NCI-H2081 (cell line): ENCODE measurements around the gene RS1.

Source experiments
- DNase-seq, 2 experiments: peaks; one replicate each; lab custom pipeline; 2025; lab: John Stamatoyannopoulos, UW

RS1 gene

DNA sequence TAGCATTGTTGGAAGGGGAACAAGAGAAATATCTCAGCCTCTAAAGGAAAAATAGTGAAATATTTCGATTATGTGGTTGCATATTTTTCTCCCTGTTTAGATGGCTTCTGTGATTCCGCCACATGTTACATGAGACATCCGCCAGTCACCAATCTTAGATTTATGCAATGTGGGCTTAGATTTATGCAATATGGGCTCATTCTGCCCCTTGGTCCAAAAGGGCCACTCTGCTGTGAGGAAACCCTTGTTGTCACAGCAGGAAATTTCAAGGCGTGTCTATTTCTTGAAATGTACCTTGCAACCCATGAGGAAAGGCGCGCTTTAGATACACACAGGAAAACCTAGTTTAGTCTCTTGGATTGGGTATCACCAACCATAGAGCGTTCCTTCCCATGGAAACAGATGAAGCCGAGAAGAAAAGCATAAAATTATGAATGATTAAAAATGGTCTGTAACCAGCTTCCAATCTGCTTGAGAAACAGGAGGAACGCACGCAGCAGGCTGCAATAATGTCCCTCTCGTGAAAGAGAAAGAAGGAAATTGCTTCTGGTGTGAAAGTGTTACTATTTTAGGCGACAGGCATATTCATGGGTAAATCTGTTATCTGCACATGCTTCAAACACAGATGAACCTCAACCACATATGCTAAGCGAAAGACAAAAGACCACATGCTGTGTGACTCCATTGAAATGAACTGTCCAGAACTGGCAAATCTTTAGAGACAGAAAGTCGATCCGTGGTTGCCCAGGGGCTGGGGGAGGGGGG lies 3.7 kb downstream of the RS1 start:
- DNase-seq = no peak

DNA sequence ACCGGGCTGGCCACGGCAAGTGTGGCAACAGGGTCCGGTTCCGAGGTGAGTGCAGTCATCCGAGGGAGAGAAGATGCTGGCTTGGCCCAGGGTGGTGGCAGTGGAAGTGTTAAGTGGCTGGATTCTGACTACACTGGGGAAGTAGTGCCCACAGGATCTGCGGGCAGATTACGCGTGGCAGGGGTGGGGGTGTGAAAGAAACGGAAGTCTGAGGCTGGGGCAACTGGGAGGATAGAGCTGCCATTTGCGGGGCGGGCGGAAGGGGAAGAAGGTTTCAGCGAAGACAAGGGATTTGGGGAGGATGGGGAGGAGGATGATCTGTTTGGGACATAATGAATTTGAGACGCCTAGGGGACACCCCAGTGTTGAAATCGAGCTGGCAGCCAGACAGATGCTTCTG lies 5.3 kb downstream of the RS1 start:
- DNase-seq = no peak

DNA sequence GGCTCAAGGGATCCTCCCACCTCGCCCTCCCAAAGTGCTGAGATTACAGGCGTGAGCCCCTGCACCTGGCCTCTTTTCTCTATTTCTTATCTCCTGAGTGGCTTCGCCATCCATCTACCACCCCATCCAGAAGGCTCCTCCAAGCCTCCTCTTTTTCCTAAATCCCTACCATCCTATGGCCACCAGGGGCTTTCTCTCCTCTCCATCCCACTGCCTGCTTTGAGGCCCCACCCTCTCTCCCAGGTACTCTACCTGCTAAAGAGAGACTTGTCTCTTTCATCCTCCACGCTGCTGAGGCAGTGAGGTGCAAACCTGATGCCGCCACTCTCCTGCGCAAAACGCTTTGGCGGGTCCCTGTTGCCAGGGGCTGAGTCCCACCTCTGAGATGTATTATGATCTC lies 7.0 kb downstream of the RS1 start:
- DNase-seq = no peak

DNA sequence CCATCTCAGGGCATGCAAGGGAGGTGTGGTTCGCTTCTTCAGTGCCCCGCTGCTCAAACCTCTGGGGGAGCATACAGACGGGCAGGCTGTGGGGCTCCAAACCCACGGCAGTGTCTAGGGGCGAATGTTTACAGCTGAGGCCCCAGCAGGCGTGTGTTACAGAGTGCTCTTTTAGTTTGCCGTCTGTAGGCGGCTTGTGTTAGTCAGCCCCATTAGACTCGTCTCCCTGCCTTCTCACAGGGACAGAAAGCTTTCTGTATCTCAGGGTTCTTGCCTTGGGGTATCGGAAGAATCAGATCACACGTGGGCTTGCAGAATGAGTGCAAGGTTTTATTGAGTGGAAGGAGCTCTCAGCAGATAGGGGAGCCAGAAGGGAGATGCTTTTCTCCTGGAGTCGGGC lies 10.6 kb downstream of the RS1 start:
- no peak for DNase-seq

DNA sequence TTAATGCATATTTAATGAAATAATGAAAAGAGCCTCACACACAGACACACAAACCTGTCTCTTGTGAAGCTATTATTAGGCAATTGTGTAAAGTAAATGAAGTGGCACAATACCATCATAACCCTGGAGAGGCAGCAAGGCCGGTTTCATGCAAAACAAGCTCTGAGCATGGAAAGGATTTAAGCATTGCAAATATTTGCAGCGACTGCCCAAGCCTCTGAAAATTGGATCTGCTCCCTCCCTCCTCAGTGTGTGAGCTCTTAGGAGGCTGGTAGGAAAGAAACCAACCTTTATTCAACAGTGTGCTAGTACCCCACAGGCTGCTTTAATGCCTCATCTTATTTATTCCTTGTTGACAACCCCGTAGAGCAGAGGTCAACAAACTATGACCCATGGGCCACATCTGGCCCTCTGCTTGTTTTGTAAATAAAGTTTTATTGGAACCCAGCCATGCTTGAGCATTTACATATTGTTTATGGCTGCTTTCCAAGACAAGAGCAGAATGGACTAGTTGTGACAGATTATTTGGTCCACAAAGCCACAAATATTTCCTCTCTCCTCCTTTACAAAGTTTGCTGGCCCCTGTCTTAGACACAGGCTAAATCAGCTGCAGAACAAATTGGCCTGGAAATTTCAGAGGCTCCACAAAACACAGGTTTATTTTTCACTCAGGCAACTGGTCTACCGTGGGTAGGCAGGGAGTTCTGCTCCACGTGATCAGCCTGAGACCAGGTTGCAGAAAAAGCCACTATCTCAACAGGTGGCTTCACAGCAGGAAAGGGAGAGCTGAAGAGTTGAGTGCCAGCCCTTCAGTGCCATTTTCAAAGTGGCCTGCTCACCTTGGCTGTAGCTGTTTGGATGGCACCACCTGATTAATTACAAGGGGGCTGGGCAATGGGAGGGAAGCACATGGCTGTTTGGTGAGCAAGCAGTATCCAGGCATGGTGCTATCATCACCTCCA lies 16.8 kb downstream of the RS1 start:
- DNase-seq = peak in 1 of 2 experiments; percentile 21

DNA sequence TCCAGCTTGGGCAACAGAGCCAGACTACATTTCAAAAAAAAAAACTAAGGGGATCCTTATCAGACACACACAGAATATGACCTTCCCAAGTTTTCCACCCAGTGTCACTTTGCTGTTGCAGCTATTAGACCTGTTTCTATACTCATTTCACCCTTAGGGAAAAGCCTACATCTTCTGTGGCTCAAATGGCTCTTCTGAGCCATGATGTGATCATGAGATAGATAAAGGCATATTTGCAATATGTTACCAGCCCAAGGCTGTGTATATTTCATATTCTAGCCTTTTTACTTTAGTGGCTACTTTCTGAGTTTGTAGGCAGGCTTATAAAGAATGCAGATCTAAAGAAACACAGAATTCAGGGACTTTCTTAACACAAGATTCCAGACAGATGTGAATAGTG lies 19.3 kb downstream of the RS1 start:
- DNase-seq = no peak

DNA sequence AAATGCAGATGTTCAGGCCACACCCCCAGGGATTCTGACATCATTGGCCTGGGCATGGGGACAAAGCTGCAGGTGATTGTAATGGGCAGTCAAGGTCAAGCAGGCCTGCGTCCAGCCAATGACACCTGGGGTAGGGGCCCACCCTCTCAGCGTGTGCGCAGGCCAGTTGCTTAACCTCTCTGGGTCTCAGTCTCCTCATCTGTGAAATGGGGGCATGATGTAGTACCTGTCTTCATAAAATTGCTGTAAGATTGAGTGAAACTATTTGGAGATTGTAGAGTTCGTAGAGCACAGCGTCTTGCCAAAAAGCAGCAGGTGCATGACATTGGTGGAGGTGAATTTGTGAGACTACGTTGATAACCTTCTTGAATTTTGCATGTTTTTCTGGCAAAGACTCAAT lies 21.2 kb downstream of the RS1 start:
- DNase-seq = no peak

DNA sequence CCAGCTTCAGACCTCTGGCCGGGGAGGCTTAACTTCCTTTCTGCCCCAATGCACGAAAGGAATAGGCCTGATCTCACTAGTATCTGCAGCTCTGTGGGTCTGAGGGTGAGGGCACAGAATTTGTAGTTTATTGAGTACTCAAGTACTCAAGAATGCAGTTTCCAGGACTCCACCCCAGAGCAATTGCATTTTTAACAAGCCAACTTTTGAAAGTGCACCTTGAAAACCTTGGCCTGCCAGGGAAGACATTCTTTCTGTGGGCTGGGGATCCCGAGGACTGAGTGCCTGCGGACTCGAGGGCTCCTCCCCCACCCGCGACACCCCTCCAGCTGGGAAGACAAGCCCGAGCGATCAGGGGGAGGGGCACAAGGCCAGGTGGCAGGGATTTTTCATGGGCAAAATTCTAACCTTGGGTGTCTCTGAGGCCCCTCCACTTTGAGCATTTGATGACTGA lies 22.4 kb downstream of the RS1 start:
- DNase-seq = no peak

DNA sequence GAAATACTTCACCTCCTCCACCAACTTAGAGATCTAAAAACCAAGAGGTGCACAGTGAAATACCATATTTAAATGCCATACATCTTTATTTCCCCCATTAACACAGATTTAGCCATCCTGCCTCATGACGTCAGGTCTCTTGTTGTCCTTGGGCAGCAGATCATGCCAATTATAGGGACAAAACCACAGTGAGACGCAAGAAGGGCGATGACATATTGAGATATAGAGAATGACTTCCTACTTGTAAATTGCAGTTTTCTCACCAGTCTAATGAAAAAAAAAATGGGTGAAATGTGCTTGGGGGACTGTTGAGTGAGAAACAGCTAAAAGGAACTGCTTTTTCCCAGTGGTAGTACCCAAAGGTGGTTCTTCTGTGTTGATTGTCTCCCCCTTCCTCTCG lies 24.3 kb downstream of the RS1 start:
- DNase-seq = no peak

DNA sequence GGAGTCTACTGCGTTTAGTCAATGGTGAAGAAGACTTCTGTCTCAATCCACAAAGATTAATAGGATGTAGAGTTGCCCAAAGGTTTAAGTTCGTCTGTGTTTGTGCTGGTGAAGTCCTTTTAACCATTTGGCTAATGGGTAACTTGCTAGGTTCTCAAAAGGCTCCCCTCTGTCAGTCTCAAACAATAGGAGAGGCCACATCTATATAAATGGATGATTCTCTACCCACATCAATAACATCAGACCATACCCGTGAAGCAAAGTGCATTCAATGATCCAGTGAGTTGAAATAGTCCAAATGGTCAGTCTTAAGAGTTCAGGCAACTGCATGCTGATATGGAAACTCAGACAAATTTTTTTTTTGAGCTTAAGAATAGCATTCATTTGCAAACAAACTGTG lies 28.1 kb downstream of the RS1 start:
- no peak for DNase-seq

DNA sequence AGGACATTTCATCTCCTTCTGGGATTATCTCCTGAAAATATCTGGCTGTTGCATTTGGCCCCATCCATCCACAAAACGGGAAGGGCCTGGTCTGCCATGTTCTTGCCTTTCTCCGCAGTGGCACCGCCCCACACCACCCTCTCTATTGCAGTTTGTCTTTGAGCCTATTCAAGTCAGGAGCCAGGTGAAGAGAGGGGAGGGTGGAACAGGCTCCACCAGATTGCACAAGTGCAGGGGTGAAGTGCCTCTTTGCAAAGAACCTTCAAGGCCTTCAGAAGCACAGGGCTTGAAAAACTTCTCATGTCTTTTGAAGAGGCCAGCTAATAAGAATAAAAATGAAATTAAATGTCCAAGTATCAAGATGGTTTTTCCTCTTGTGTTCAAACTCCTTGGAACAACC lies 28.7 kb downstream of the RS1 start:
- no peak for DNase-seq

DNA sequence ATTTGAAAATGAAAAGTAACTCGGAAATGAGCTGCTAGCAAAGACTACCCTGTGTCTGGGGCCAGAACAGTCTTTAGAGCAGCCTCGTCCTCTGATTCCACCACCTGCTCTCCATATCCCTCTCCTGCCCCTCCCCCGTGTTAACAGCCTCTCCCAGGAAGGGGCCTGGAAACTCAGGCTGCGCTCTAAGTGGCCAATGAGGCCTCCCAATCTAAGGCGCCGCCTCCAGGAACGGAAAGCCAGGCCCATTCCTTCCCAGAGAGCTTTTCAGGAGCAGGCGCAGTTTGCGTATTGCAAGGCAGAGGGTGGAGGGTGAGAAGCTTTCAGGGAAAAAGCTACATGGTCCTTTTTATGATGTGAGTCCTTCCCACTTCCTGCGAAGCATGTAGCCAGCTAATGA lies 31.2 kb downstream of the RS1 start:
- no peak for DNase-seq

DNA sequence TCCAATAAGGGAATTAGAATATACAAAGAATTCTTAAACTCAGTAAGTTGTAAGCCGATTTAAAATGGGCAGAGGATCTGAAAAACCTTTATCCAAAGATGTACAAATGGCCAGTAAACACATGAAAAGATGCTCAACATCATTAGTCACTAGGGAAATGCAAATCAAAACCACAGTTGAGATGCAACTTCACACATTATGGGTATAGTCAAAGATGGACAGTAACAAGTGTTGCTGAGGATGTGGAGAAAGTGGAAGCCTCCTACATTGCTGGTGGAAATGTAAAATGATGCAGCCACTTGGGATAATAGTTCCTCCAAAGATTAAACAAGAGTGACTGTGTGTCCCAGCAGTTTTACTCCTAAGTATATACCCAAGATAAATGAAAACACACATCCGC lies 32.6 kb downstream of the RS1 start:
- no peak for DNase-seq

DNA sequence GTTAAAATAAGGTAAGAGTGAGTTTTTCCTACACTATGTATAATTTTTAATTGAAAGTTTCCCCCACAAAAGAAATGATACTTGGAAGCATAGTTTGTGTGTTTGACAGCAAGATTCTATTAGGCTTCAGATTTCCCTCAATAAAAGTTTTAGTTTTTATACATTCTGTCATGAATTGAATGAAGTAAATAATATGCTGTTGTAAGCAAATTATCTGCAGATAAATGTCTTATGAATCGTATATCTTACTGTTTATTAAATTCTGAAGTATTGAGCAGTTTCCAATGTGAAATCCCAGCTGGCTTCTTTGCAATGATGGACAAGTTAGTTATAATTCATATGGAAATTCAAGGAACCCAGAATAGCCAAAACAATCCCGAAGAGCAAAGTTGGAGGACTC lies 33.5 kb downstream of the RS1 start:
- no peak for DNase-seq

DNA sequence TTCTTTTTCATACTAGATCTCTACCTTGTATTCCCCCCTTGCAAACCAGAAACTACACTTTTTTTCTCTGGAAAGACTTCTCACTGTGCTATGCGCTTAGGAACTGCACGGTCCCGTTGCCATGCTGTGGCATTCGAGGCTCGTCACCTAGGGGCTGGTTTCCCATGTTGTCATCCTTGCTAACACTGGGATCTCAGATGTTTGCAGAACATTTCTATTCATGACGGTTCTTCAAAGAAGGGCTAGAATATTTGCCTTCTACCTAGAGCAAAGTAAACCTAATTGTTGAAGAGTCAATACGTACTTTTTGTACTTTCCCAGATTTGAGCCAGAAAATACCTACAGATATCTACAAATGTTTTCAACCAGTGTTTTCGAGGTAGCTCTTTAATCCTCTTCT lies 41.0 kb downstream of the RS1 start:
- no peak for DNase-seq

DNA sequence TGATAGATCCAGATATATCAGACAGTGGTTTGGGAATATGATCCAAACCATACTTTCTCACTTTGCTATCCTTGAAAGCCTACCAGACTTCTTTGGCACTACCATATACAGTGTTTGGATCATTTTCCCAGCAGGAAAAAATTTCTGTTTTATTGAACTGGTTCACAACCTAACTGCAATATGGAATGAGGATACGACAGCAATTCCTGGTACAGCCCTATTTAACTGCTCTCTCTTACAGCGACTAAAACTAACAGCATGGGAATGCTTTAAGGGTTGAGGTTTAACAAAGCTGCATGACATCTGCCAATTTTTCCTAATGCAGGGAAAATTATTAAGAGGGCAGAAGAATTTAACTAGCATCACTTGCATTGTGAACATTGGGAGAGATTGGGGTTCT lies 47.3 kb downstream of the RS1 start:
- no peak for DNase-seq

DNA sequence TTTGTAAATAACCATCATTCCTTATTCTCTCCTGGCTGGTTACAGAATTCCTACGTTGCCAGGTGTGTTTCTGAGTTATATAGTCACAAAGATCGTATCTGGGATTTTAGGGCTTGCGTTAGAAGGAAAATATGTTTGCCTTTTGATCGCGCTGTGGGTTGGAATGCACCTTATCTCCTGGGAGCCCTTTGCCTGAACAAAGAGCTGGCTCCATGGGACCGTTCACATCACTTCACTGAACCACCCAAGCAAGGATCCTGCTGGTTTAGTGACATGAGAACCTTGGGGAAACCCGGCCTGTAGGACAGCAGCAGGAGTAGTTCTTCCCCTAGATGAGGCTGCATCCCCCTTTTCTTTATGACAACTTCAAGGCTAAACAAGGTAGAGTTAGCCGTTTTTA lies 51.6 kb downstream of the RS1 start:
- no peak for DNase-seq

DNA sequence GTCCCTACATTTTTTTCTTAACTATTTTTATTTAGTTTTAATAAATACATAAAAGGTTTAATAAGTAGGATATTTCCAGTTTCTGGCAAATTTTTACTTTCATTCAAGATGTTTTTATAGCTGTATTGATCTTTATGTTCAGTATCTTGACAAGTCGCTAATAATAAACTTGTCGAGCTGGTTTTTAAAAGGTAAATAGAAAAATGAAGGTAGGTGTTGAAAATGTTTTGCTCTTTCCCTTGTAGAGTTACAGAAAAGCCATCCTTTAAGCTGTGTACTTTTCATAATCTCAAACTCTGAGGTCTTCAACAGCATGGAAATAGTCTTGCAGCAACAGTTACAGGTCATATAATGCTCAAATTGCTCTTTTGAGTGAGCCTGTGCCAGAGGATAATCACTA lies 52.6 kb downstream of the RS1 start:
- no peak for DNase-seq

DNA sequence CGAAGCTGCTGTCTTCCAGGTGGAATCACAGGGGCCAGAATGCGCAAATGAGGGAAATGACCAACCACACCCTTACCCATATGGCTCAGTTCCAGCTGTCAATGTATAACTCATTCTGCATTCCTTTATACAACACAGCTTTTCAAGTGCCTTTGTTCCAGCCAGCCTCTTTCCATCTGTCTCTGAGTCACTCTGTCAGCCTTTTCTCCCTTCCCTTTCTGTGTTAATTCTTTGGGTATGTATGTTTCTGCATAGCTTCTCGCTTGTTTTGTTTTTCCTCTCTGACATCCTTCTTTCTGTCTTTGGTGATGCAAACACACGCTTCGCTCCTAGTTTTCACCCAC lies 54.5 kb downstream of the RS1 start:
- DNase-seq = no peak

DNA sequence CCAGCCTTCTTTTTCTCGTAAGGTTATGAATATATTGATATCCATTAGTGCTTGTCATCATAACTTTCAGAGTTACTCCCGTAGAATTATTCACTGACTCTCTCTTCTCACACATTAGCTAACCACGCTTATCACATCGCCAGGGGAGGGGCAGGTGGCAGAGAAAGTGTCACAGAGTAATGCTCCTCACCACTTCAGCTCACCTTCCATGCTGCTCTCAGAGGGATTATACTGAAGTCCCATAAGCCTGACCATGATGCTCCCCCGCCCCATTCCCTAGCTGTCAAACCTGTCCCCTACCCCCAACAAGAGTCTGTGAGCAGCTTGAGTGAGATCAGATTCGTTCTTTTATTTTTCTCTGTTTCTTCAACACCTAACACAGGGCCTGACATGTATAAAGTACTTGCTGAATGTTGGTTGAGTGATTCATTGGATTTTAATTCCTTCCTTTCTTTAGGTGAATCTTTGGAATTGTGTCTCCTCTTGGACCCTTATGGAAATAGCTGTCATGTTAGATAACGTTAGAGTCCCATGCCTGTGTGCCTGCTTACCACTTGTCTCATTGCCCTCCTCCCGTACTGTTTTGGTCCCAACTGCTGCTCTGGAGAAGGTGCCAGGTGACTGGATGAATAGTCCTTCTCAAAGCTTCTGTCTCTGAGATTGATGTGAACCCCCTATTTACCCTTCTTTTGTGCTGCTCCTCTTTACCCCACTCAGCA lies 55.1 kb downstream of the RS1 start:
- DNase-seq = no peak

DNA sequence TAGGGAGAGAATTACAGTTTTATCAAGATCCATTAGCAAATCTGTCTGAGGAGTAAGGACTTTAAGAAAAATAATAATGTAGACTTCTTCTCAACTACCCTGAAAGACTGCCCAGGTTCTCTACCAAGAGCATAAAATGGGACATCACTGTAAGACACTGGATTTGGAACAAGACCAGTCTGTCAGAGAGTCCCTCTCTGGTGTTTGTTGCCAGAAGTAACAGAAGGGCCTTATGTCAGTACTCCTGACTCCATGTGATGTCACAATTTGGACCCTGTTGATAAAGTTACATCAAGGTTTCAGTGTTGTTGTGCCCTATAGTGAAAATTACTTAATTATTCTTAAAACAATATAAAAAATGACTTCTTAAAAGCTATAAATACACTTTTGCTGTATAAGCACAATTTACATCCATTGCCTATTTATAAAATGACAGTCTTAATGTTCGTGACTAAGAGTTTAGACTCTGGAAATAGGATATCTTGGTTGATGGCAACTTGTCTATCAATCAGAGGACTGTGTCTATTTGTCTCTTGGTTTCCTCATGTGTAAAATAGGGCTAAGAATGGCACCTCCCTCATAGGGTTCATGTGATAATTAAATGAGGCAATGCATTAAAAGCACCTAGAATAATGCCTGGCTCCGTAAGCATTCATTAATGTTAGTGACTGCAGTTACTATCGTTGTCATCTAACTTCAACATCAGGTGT lies 57.8 kb downstream of the RS1 start:
- no peak for DNase-seq

DNA sequence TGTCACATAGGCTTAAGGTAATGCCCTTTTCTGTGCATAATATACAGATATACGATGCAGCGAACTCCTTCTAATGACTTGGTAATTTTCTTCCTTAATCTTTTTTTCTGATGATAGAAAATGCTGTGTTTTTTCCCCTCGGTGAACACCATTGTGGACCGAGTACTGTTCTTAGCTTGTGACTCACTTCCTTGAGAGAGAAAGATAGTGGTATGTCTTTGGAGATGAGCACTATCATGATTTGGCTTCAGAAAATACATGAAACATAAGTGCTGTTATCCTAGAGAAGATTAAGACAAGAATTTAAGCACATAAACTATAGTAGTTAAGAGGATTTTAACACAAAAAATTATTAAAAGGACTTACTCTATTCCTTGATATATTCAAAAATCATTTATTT lies 63.9 kb downstream of the RS1 start:
- DNase-seq = no peak
